Neuronal stem cell (in vitro differentiated cells): ENCODE measurements around the gene PAK4.

Experiments
- DNase-seq: peaks from one replicate; pipeline ENCODE4 v3.0.0-alpha.2; 2013; ENCODE audit warnings: low spot score
- H2AFZ ChIP-seq: one replicate; pipeline ENCODE4 v1.6.1; 2013; ENCODE audit warnings: mild to moderate bottlenecking, low read length, inconsistent platforms
- H2AK5ac ChIP-seq: 2 replicates; pipeline ENCODE4 v1.6.1; 2013; ENCODE audit warnings: low read depth, mild to moderate bottlenecking, inconsistent platforms, low read length, moderate library complexity, mixed read lengths
- H2BK120ac ChIP-seq: 2 replicates; pipeline ENCODE4 v1.6.1; 2013; ENCODE audit warnings: low read depth, mild to moderate bottlenecking, inconsistent platforms, low read length, moderate library complexity, mixed read lengths
- H2BK12ac ChIP-seq: one replicate; pipeline ENCODE4 v1.6.1; 2013; ENCODE audit warnings: low read length, inconsistent platforms
- H2BK15ac ChIP-seq: 2 replicates; pipeline ENCODE4 v1.6.1; 2013; ENCODE audit warnings: mild to moderate bottlenecking, low read length, inconsistent platforms, mixed read lengths
- H2BK5ac ChIP-seq: one replicate; pipeline ENCODE4 v1.6.1; 2013; ENCODE audit warnings: inconsistent platforms, mild to moderate bottlenecking, low read length, moderate library complexity
- H3K14ac ChIP-seq: one replicate; pipeline ENCODE4 v1.6.1; 2013; ENCODE audit warnings: low read length, inconsistent platforms
- H3K18ac ChIP-seq: 2 replicates; pipeline ENCODE4 v1.6.1; 2013; ENCODE audit warnings: low read length, inconsistent platforms
- H3K23ac ChIP-seq: 2 replicates; pipeline ENCODE4 v1.6.1; 2013; ENCODE audit warnings: low read depth, mild to moderate bottlenecking, mixed read lengths, low read length, inconsistent platforms; ENCODE audit not compliant: poor library complexity
- H3K27ac ChIP-seq: replicated peaks from 3 replicates; pipeline ENCODE4 v1.5.1; 2013; ENCODE audit warnings: low read length, inconsistent platforms
- H3K27me3 ChIP-seq, 3 experiments: 2 replicates each; pipeline ENCODE4 v1.6.1; 2013; ENCODE audit warnings: low read length in 3 of 3, mild to moderate bottlenecking in 2 of 3, inconsistent platforms in 1 of 3, low read depth in 1 of 3, mixed read lengths in 1 of 3, moderate library complexity in 1 of 3; ENCODE audit not compliant: control insufficient read depth in 3 of 3, insufficient read depth in 3 of 3
- H3K36me3 ChIP-seq, 2 donors: replicated peaks in 1 of 2; 2 replicates each; pipeline ENCODE4 v1.6.1; 2013; ENCODE audit warnings: low read length in 2 of 2; ENCODE audit not compliant: control insufficient read depth in 2 of 2, insufficient read depth in 2 of 2
- H3K4ac ChIP-seq: 2 replicates; pipeline ENCODE4 v1.6.1; 2013; ENCODE audit warnings: inconsistent platforms, mild to moderate bottlenecking, low read length, moderate library complexity
- H3K4me1 ChIP-seq, 2 donors: 1 replicate in 1 of 2; 2 replicates in 1 of 2; pipeline ENCODE4 v1.6.1; 2013; ENCODE audit warnings: low read length in 2 of 2, low read depth in 1 of 2; ENCODE audit not compliant: control insufficient read depth in 2 of 2, insufficient read depth in 1 of 2
- H3K4me2 ChIP-seq: one replicate; pipeline ENCODE4 v1.6.1; 2013; ENCODE audit warnings: mild to moderate bottlenecking, low read length, inconsistent platforms; ENCODE audit not compliant: insufficient read depth, poor library complexity, severe bottlenecking
- H3K4me3 ChIP-seq, 2 donors: 2 replicates each; pipeline ENCODE4 v1.5.1; 2013; ENCODE audit warnings: low read length in 2 of 2, mild to moderate bottlenecking in 2 of 2, inconsistent platforms in 1 of 2, moderate library complexity in 1 of 2
- H3K79me1 ChIP-seq: one replicate; pipeline ENCODE4 v1.6.1; 2013; ENCODE audit warnings: low read depth, mild to moderate bottlenecking, inconsistent platforms, low read length, moderate library complexity
- H3K9ac ChIP-seq: one replicate; pipeline ENCODE4 v1.6.1; 2013; ENCODE audit warnings: mild to moderate bottlenecking, low read depth, low read length, inconsistent platforms; ENCODE audit not compliant: poor library complexity
- H3K9me3 ChIP-seq, 2 donors: replicated peaks in 1 of 2; 2 replicates each; pipeline versions ENCODE3 to v1.6.1; 2013; ENCODE audit warnings: low read length in 2 of 2, mild to moderate bottlenecking in 2 of 2, inconsistent platforms in 1 of 2, low read depth in 1 of 2, mixed read lengths in 1 of 2, moderate library complexity in 1 of 2; ENCODE audit not compliant: control insufficient read depth in 2 of 2, insufficient read depth in 1 of 2
- H4K8ac ChIP-seq: one replicate; pipeline ENCODE4 v1.6.1; 2013; ENCODE audit warnings: low read depth, mild to moderate bottlenecking, inconsistent platforms, low read length, moderate library complexity
- H4K91ac ChIP-seq: one replicate; pipeline ENCODE4 v1.6.1; 2013; ENCODE audit warnings: low read length, low read depth, mild to moderate bottlenecking, inconsistent platforms; ENCODE audit not compliant: poor library complexity
- WGBS, 2 donors: extraction: QIAGEN DNeasy Blood & Tissue Kit; methylation state at CpG; one replicate each; pipeline ENCODE4 v1.1.7; 2013; ENCODE audit warnings: missing lambda C conversion rate in 2 of 2, mixed read lengths in 1 of 2; ENCODE audit not compliant: insufficient read length in 2 of 2, insufficient replicate concordance in 1 of 2; ENCODE audit errors: extremely low coverage in 2 of 2; 5-methylcytosine and 5-hydroxymethylcytosine counted together

PAK4 gene

GRCh38 chr19:39144290-39145071, 18.9 kb downstream of the PAK4 start:
- Histone ChIP-seq H2BK15ac (no peak overlapping the region), H3K4ac (no peak overlapping the region), H4K8ac (no peak overlapping the region), H3K4me1 (peaks cover 21 to 28% of the 10 kb centered on the region in 2 donors), H2BK120ac (no peak overlapping the region), H3K79me1 (peaks cover 12% of the 10 kb centered on the region), H3K9ac (peak overlapping the region; percentile 56), H3K23ac (no peak overlapping the region), H2AK5ac (no peak overlapping the region), H3K4me3 (peak overlapping the region in 1 of 2 donors; percentile 15), H3K27ac (peak overlapping the region; percentile 46), H4K91ac (no peak overlapping the region), H3K14ac (no peak overlapping the region), H3K18ac (peak overlapping the region; percentile 78), H3K9me3 (peaks cover 4 to 8% of the 10 kb centered on the region in 2 donors), H3K36me3 (peaks cover 3 to 6% of the 10 kb centered on the region in 2 donors), H2BK5ac (no peak overlapping the region), H3K27me3 (no peaks in the 10 kb centered on the region), H2AFZ (peak overlapping the region; percentile 91), H2BK12ac (no peak overlapping the region), H3K4me2 (peak overlapping the region; percentile 2)
- no peak for DNase-seq
- WGBS, 2 donors: no CpG with 5 or more reads among the region's 14 CpGs

GRCh38 chr19:39145180-39145953, 19.8 kb downstream of the PAK4 start:
- Histone ChIP-seq H2BK15ac (no peak overlapping the region), H3K14ac (no peak overlapping the region), H3K4me1 (peaks cover 19 to 22% of the 10 kb centered on the region in 2 donors), H4K8ac (no peak overlapping the region), H2AFZ (peak overlapping the region; percentile 91), H3K4ac (no peak overlapping the region), H2AK5ac (peak overlapping the region; percentile 64), H3K79me1 (peaks cover 9% of the 10 kb centered on the region), H3K18ac (peak overlapping the region; percentile 78), H2BK5ac (no peak overlapping the region), H3K9ac (no peak overlapping the region), H3K4me3 (no peak overlapping the region), H3K27ac (peak overlapping the region; percentile 46), H3K27me3 (no peaks in the 10 kb centered on the region), H2BK120ac (no peak overlapping the region), H4K91ac (no peak overlapping the region), H3K23ac (no peak overlapping the region), H3K9me3 (peaks cover 4 to 8% of the 10 kb centered on the region in 2 donors), H3K36me3 (peaks cover 3 to 6% of the 10 kb centered on the region in 2 donors), H3K4me2 (no peak overlapping the region), H2BK12ac (no peak overlapping the region)
- DNase-seq: no peak
- WGBS, 2 donors: no CpG with 5 or more reads among the region's 26 CpGs

- Histone ChIP-seq H3K4me3 (no peak overlapping the region), H4K91ac (no peak overlapping the region), H2BK120ac (no peak overlapping the region), H3K27ac (no peak overlapping the region), H3K9me3 (peaks cover 4 to 8% of the 10 kb centered on the region in 2 donors), H3K18ac (no peak overlapping the region), H3K79me1 (peaks cover 11% of the 10 kb centered on the region), H3K4me2 (no peak overlapping the region), H3K36me3 (peaks cover 3 to 6% of the 10 kb centered on the region in 2 donors), H2BK15ac (no peak overlapping the region), H4K8ac (no peak overlapping the region), H2BK5ac (no peak overlapping the region), H2AK5ac (no peak overlapping the region), H3K27me3 (no peaks in the 10 kb centered on the region), H3K4ac (no peak overlapping the region), H3K9ac (no peak overlapping the region), H3K14ac (no peak overlapping the region), H3K23ac (no peak overlapping the region), H2AFZ (no peak overlapping the region), H3K4me1 (peaks cover 16 to 19% of the 10 kb centered on the region in 2 donors), H2BK12ac (no peak overlapping the region)
- no CpG with 5 or more reads among the region's 1 CpG for WGBS, 2 donors
- DNase-seq: no peak
Measured at GRCh38 chr19:39146091-39146490, 20.5 kb downstream of the PAK4 start.
